ENCODE results near the gene TBR1. TPM values are rescaled to one million over a fixed set of nuclear protein-coding genes. Genes with fewer than 3 reads are reported as not detected.

TBR1 gene
- total RNA-seq, result 0.05 and 0.09 TPM in 2 replicates
- long read RNA-seq, result 0 reads

DNA sequence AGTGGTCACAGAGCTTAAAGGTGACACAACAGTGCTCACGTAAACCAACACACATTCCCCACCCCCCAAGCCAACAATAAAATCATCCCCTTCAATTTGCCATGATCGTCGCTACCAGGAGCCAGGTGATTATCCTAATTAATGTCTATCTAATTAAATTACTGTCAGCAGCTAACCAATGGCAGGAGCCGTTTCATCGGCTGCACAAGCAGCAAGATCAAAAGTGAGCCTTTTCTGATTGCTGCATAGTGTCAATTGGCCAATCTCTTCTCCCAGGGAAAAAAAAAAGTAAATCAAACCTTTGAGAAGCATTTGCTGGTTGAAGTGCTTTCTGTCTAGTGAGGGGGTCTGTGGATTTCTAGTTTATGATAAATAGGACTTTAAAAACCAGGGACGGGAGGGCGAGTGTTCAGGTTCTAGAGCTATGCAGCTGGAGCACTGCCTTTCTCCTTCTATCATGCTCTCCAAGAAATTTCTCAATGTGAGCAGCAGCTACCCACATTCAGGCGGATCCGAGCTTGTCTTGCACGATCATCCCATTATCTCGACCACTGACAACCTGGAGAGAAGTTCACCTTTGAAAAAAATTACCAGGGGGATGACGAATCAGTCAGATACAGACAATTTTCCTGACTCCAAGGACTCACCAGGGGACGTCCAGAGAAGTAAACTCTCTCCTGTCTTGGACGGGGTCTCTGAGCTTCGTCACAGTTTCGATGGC lies at the start of gene TBR1:
TSS of gene TBR1 (plus strand) at position 311 of the 721 bp plus-strand sequence. CDS start at position 425, 114 bp downstream.
- peak within 1 kb of the TSS; percentile 69 for H3K4me3 Mint-ChIP-seq
- TF ChIP-seq, protein P1, sequence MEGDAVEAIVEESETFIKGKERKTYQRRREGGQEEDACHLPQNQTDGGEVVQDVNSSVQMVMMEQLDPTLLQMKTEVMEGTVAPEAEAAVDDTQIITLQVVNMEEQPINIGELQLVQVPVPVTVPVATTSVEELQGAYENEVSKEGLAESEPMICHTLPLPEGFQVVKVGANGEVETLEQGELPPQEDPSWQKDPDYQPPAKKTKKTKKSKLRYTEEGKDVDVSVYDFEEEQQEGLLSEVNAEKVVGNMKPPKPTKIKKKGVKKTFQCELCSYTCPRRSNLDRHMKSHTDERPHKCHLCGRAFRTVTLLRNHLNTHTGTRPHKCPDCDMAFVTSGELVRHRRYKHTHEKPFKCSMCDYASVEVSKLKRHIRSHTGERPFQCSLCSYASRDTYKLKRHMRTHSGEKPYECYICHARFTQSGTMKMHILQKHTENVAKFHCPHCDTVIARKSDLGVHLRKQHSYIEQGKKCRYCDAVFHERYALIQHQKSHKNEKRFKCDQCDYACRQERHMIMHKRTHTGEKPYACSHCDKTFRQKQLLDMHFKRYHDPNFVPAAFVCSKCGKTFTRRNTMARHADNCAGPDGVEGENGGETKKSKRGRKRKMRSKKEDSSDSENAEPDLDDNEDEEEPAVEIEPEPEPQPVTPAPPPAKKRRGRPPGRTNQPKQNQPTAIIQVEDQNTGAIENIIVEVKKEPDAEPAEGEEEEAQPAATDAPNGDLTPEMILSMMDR (conservative IDR thresholded peaks at IDR 0.05), result no peak
- H3K27me3 Mint-ChIP-seq (ENCODE audit: low read depth), result peaks cover 98% of the 10 kb centered on the region
- peaks cover 7% of the 10 kb centered on the region for H3K36me3 Mint-ChIP-seq (ENCODE audit: low read depth)
- no peak within 1 kb of the TSS for H3K27ac Mint-ChIP-seq (ENCODE audit: unreplicated experiment)
- peak; percentile 6 for DNase-seq (ENCODE audit: low read depth, low spot score)
- H3K9me3 Mint-ChIP-seq, result no peaks in the 10 kb centered on the region
- peaks cover 44% of the 10 kb centered on the region for H3K4me1 Mint-ChIP-seq

DNA sequence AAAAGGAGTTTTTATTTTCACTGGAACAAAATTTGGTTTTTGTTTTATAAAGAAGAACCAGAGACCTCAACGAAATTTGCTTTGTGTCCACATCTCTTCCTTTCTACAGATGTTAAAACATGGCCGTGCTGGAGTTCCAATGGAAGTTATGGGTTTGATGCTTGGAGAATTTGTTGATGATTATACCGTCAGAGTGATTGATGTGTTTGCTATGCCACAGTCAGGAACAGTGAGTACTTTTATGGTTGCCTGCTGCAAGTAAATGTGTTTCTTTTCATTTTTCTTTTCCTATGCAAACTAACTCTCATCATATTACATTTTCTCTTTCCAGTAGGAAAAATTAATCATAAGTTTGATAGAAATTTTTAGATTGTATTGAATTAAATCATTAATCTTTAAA lies 48.4 kb upstream of the TBR1 start:
- H3K9me3 Mint-ChIP-seq, result no peaks in the 10 kb centered on the region
- peaks cover 15% of the 10 kb centered on the region for H3K4me1 Mint-ChIP-seq
- no peaks in the 10 kb centered on the region for H3K27me3 Mint-ChIP-seq (ENCODE audit: low read depth)
- TF ChIP-seq, protein P1 (conservative IDR thresholded peaks at IDR 0.05), result no peak
- H3K4me3 Mint-ChIP-seq, result no peak overlapping the region
- H3K36me3 Mint-ChIP-seq (ENCODE audit: low read depth), result peaks cover 23% of the 10 kb centered on the region
- no peak overlapping the region for H3K27ac Mint-ChIP-seq (ENCODE audit: unreplicated experiment)
- no peak for DNase-seq (ENCODE audit: low read depth, low spot score)

- peaks cover 11% of the 10 kb centered on the region for H3K36me3 Mint-ChIP-seq (ENCODE audit: low read depth)
- TF ChIP-seq, protein P1 (conservative IDR thresholded peaks at IDR 0.05), result no peak
- no peak for DNase-seq (ENCODE audit: low read depth, low spot score)
- no peaks in the 10 kb centered on the region for H3K27me3 Mint-ChIP-seq (ENCODE audit: low read depth)
- no peak overlapping the region for H3K4me3 Mint-ChIP-seq
- H3K4me1 Mint-ChIP-seq, result peaks cover 15% of the 10 kb centered on the region
- no peaks in the 10 kb centered on the region for H3K9me3 Mint-ChIP-seq
- no peak overlapping the region for H3K27ac Mint-ChIP-seq (ENCODE audit: unreplicated experiment)
Observed at GRCh38 chr2:161369311-161369710, 46.8 kb upstream of the TBR1 start.

DNA sequence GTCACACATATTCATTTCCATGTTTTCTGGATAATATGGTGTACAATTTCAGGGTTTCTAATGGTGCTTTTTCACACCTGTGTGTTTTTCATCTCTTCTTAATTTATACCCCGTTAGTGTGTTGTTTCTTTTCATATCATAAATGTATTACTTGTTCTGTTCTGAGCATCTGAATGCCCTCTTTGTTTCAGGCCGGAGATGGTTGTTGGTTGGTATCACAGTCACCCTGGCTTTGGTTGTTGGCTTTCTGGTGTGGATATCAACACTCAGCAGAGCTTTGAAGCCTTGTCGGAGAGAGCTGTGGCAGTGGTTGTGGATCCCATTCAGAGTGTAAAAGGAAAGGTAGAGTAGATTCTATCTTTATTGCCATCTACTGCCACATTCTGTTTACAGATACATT lies 45.1 kb upstream of the TBR1 start:
- Mint-ChIP-seq H3K27me3 (ENCODE audit: low read depth) (no peaks in the 10 kb centered on the region), H3K36me3 (ENCODE audit: low read depth) (peaks cover 11% of the 10 kb centered on the region), H3K4me1 (peaks cover 15% of the 10 kb centered on the region), H3K27ac (ENCODE audit: unreplicated experiment) (peak overlapping the region; percentile 6), H3K9me3 (no peaks in the 10 kb centered on the region), H3K4me3 (no peak overlapping the region)
- DNase-seq (ENCODE audit: low read depth, low spot score), result no peak
- TF ChIP-seq, protein P1 (conservative IDR thresholded peaks at IDR 0.05), result no peak

- TF ChIP-seq, protein P1 (conservative IDR thresholded peaks at IDR 0.05), result no peak
- peaks cover 11% of the 10 kb centered on the region for H3K36me3 Mint-ChIP-seq (ENCODE audit: low read depth)
- peak overlapping the region; percentile 54 for H3K27ac Mint-ChIP-seq (ENCODE audit: unreplicated experiment)
- DNase-seq (ENCODE audit: low read depth, low spot score), result no peak
- no peaks in the 10 kb centered on the region for H3K9me3 Mint-ChIP-seq
- no peaks in the 10 kb centered on the region for H3K27me3 Mint-ChIP-seq (ENCODE audit: low read depth)
- no peak overlapping the region for H3K4me3 Mint-ChIP-seq
- peaks cover 15% of the 10 kb centered on the region for H3K4me1 Mint-ChIP-seq
Observed at GRCh38 chr2:161371869-161372268, 44.2 kb upstream of the TBR1 start.

Data from neural crest cell (in vitro differentiated cells).